GM11168 (cell line): ENCODE data around the gene UCK2.

Source experiments
- in situ Hi-C: fragments of 300-500 bp; cut with MboI; formaldehyde crosslinking; loops from one replicate; pipeline ENCODE4 v1.12.0; 2022; ENCODE audit warnings: low sequenced_read_pairs; ENCODE audit not compliant: unreplicated experiment

The UCK2 gene

GRCh38 chr1:165897326-165898303 is 70.2 kb downstream of the UCK2 start:
- in situ Hi-C loops, result no loop called here

- in situ Hi-C loops, result no loop called here
Measured at GRCh38 chr1:165898837-165899236, 71.4 kb downstream of the UCK2 start.

GRCh38 chr1:165899461-165899941 is 72.1 kb downstream of the UCK2 start:
- in situ Hi-C loops, result no loop called here

- in situ Hi-C loops, result loop anchor here (10.0 to 25.0 kb wide), 2 partner anchors 296 to 513 kb away; no protein-coding TSS in a partner anchor
Measured at GRCh38 chr1:165900576-165901380, 73.4 kb downstream of the UCK2 start.

- in situ Hi-C loops, result loop anchor here (10.0 to 25.0 kb wide), 2 partner anchors 298 to 515 kb away; no protein-coding TSS in a partner anchor
Measured at GRCh38 chr1:165902565-165902964, 75.2 kb downstream of the UCK2 start.

GRCh38 chr1:165903672-165904071 is 76.3 kb downstream of the UCK2 start:
- in situ Hi-C loops, result loop anchor here (10.0 to 25.0 kb wide), 2 partner anchors 299 to 516 kb away; no protein-coding TSS in a partner anchor

- in situ Hi-C loops, result loop anchor here (10.0 to 25.0 kb wide), 2 partner anchors 300 to 518 kb away; no protein-coding TSS in a partner anchor
Measured at GRCh38 chr1:165904948-165905347, 77.5 kb downstream of the UCK2 start.

- in situ Hi-C loops, result loop anchor here (10.0 to 25.0 kb wide), 2 partner anchors 301 to 519 kb away; no protein-coding TSS in a partner anchor
Measured at GRCh38 chr1:165905853-165906252, 78.4 kb downstream of the UCK2 start.

GRCh38 chr1:165907256-165907857 is 79.9 kb downstream of the UCK2 start:
- in situ Hi-C loops, result loop anchor here (10.0 to 25.0 kb wide), 2 partner anchors 303 to 520 kb away; no protein-coding TSS in a partner anchor

GRCh38 chr1:165910764-165911421 is 83.5 kb downstream of the UCK2 start:
- in situ Hi-C loops, result loop anchor here (25.0 kb wide), 1 partner anchor 524 kb away; no protein-coding TSS in a partner anchor

GRCh38 chr1:165911609-165912281 is 84.3 kb downstream of the UCK2 start:
- in situ Hi-C loops, result loop anchor here (25.0 kb wide), 1 partner anchor 524 kb away; no protein-coding TSS in a partner anchor

DNA sequence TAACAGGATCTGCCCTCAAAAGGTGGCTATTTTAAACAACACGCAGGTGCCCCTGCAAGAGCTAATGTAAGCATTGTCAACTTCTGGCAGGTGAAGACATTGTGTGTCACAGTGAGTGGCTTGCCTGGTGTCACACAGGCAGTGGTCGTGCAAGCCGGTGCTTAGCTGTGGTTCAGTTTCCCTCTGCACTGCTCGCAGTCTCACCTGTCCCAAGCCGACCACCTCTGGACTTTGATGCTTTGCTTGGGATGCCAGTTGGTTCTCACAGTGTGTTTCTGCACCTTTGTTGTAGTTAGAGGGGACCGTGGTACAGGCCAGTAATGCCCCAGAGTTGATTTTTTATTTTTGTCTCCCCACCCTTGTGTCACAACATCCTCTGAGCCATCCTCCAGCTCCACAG is 85.2 kb downstream of the UCK2 start:
- in situ Hi-C loops, result loop anchor here (25.0 kb wide), 1 partner anchor 525 kb away; no protein-coding TSS in a partner anchor

- in situ Hi-C loops, result loop anchor here (25.0 kb wide), 1 partner anchor 527 kb away; no protein-coding TSS in a partner anchor
Measured at GRCh38 chr1:165914136-165914798, 86.9 kb downstream of the UCK2 start.

- in situ Hi-C loops, result loop anchor here (5.0 to 25.0 kb wide), 2 partner anchors 198 to 528 kb away; no protein-coding TSS in a partner anchor
Measured at GRCh38 chr1:165915480-165915879, 88.1 kb downstream of the UCK2 start.

- in situ Hi-C loops, result loop anchor here (5.0 to 25.0 kb wide), 2 partner anchors 199 to 529 kb away; no protein-coding TSS in a partner anchor
Measured at GRCh38 chr1:165915932-165916348, 88.5 kb downstream of the UCK2 start.

- in situ Hi-C loops, result loop anchor here (5.0 to 25.0 kb wide), 2 partner anchors 200 to 530 kb away; no protein-coding TSS in a partner anchor
Measured at GRCh38 chr1:165917166-165917565, 89.8 kb downstream of the UCK2 start.

DNA sequence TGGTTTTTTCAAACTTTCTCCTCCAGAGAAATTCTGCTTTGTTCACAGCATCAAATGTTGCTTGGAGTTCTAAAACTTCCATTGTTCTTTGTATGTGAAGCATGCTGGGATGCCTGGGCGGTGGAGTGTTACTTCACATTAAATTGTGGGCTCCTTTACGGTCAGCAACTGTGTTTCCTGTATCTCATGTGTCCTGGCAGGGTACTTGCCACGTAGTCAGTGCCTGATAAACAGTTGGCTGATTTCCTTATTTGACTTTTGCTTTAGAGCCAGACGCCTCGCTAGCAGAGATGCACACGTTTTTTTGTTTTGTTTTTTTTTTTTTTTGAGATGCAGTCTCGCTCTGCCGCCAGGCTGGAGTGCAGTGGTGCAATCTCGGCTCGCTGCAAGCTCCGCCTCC is 96.7 kb downstream of the UCK2 start:
- in situ Hi-C loops, result loop anchor here (25.0 kb wide), 1 partner anchor 537 kb away; no protein-coding TSS in a partner anchor
